ENCODE data around the gene DENND4A. TPM values are rescaled to one million over a fixed set of nuclear protein-coding genes. Genes with fewer than 3 reads are reported as not detected.
A peak's percentile ranks its signal among the peaks of the same experiment; 100 is the strongest.

The DENND4A gene
- polyA plus RNA-seq, 1 of the 3 experiments (the other 2 are of a cell fraction), result 2.5 TPM

DNA sequence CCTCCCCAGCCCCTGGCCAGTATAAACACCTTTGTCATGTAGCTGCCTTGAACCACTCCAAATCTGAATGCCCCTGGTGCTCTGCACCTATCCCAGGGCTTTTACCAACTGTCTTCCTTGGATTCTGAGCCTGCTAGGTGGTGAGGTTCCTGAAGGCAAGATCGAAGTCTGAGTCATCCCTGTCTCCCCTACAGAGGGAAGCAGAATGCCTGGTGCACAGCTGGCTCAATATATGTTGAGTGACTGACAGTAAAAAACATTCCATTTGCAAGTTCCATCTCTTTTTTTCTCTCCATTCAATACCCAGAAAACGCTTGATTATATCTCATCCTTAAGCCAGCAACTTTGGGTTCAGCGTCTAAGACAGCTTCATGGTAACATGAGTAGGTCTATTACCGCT, 145.6 kb downstream of the DENND4A start:
- CTCF ChIA-PET, result interaction anchor here (1.1 to 2.3 kb wide), 4 partner anchors 8 to 183 kb away, joined by 3 to 12 read pairs (median 5); no protein-coding TSS in a partner anchor

DNA sequence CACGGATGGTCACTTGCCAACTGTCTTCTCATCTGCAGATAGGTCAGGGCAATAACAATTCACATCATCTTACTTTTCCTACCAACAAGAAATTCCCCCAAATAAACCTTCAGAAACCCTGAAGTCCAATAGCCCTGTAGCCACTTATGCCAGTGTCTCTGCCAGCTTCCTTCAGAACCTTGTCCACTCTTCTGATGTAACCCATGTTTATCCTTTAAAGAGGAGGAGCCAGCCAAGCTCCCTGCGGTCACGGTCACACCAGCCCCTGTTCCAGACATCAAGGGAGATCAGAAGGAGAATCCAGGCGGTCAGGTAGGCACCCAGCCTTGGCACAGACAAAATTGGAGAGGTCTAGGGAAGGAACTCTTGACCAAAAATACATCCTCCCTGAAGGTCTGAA, 146.7 kb downstream of the DENND4A start:
- no peaks in the 10 kb centered on the region for H3K9me2 ChIP-seq
- no peak overlapping the region for H3K4me3 ChIP-seq (ENCODE audit: low read depth in 2 of 2, low read length in 1 of 2)
- H2AFZ ChIP-seq (ENCODE audit: low read depth), result no peak overlapping the region
- 93% methylated on average over 4 of the region's 4 CpGs for WGBS (ENCODE audit: low lambda C conversion rate)
- no peak for DNase-seq
- peaks cover 0 to 3% of the 10 kb centered on the region in 2 experiments; a peak in 1 of 4 replicates for H3K4me1 ChIP-seq (ENCODE audit: control insufficient read depth in 1 of 2, insufficient read depth in 2 of 2, low read depth in 1 of 2, low read length in 1 of 2)
- no peak for TF ChIP-seq SMC3 (IDR thresholded peaks at IDR 0.05; ENCODE audit: low read depth, low read length)
- TF ChIP-seq RXRA (IDR thresholded peaks at IDR 0.05; ENCODE audit: borderline replicate concordance, low read depth), result no peak
- no peak for TF ChIP-seq RFX5 (IDR thresholded peaks at IDR 0.05; ENCODE audit: low read length)
- no peak for TF ChIP-seq FOXJ3 (CRISPR knock-in tag; IDR thresholded peaks at IDR 0.05)
- TF ChIP-seq ELF1 (IDR thresholded peaks at IDR 0.05), result no peak
- TF ChIP-seq TAF1 (IDR thresholded peaks at IDR 0.05; ENCODE audit: borderline replicate concordance, low read depth, low read length), result no peak
- no peak for TF ChIP-seq TCF12 (IDR thresholded peaks at IDR 0.05)
- no peak for TF ChIP-seq TEAD4 (IDR thresholded peaks at IDR 0.05; ENCODE audit: borderline replicate concordance, insufficient read depth)
- no peak for TF ChIP-seq RCOR1 (IDR thresholded peaks at IDR 0.05; ENCODE audit: low read length)
- no peak for TF ChIP-seq JUND (IDR thresholded peaks at IDR 0.05)
- TF ChIP-seq NRF1 (IDR thresholded peaks at IDR 0.05; ENCODE audit: low read depth, low read length), result no peak
- no peaks in the 10 kb centered on the region for H4K20me1 ChIP-seq (ENCODE audit: insufficient read depth)
- ChIA-PET POLR2A (no interaction called here), CTCF (interaction anchor here (1.7 to 2.3 kb wide), 2 partner anchors 15 to 184 kb away, joined by 4 to 12 read pairs; no protein-coding TSS in a partner anchor)
- no peaks in the 10 kb centered on the region for H3K79me2 ChIP-seq (ENCODE audit: insufficient read depth)
- H3K4me2 ChIP-seq, result no peak overlapping the region
- H3K9ac ChIP-seq, result no peak overlapping the region
- no peaks in the 10 kb centered on the region for H3K36me3 ChIP-seq (replicated peaks in 1 of 2; ENCODE audit: control insufficient read depth in 1 of 2, insufficient read depth in 2 of 2, low read length in 1 of 2)
- no peaks in the 10 kb centered on the region for H3K9me3 ChIP-seq
- H3K27me3 ChIP-seq (ENCODE audit: insufficient read depth), result no peaks in the 10 kb centered on the region
- no peaks in the 10 kb centered on the region for H3F3A ChIP-seq (replicated peaks; ENCODE audit: insufficient read depth)
- no peak overlapping the region for H3K27ac ChIP-seq (ENCODE audit: low read depth in 2 of 2, low read length in 1 of 2)

More for the DNA sequence above, 145.6 kb downstream of the DENND4A start:
- POLR2A ChIA-PET, result no interaction called here
- Histone ChIP-seq H3K4me2 (no peak overlapping the region), H3K27ac (ENCODE audit: low read depth in 2 of 2, low read length in 1 of 2) (no peak overlapping the region), H3K36me3 (replicated peaks in 1 of 2; ENCODE audit: control insufficient read depth in 1 of 2, insufficient read depth in 2 of 2, low read length in 1 of 2) (peaks cover 0 to 4% of the 10 kb centered on the region in 2 experiments), H3K27me3 (ENCODE audit: insufficient read depth) (no peaks in the 10 kb centered on the region), H4K20me1 (ENCODE audit: insufficient read depth) (no peaks in the 10 kb centered on the region), H3K9me2 (no peaks in the 10 kb centered on the region), H3K9me3 (no peaks in the 10 kb centered on the region), H3F3A (replicated peaks; ENCODE audit: insufficient read depth) (no peaks in the 10 kb centered on the region), H3K4me1 (ENCODE audit: control insufficient read depth in 1 of 2, insufficient read depth in 2 of 2, low read depth in 1 of 2, low read length in 1 of 2) (peaks cover 0 to 3% of the 10 kb centered on the region in 2 experiments; a peak in 1 of 4 replicates), H2AFZ (ENCODE audit: low read depth) (no peak overlapping the region), H3K4me3 (ENCODE audit: low read depth in 2 of 2, low read length in 1 of 2) (no peak overlapping the region), H3K79me2 (ENCODE audit: insufficient read depth) (no peaks in the 10 kb centered on the region), H3K9ac (no peak overlapping the region)
- DNase-seq, result no peak
- TF ChIP-seq, protein P1, sequence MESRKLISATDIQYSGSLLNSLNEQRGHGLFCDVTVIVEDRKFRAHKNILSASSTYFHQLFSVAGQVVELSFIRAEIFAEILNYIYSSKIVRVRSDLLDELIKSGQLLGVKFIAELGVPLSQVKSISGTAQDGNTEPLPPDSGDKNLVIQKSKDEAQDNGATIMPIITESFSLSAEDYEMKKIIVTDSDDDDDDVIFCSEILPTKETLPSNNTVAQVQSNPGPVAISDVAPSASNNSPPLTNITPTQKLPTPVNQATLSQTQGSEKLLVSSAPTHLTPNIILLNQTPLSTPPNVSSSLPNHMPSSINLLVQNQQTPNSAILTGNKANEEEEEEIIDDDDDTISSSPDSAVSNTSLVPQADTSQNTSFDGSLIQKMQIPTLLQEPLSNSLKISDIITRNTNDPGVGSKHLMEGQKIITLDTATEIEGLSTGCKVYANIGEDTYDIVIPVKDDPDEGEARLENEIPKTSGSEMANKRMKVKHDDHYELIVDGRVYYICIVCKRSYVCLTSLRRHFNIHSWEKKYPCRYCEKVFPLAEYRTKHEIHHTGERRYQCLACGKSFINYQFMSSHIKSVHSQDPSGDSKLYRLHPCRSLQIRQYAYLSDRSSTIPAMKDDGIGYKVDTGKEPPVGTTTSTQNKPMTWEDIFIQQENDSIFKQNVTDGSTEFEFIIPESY (IDR thresholded peaks at IDR 0.05; ENCODE audit: borderline replicate concordance, low read depth), result no peak
- TF ChIP-seq, protein P2, sequence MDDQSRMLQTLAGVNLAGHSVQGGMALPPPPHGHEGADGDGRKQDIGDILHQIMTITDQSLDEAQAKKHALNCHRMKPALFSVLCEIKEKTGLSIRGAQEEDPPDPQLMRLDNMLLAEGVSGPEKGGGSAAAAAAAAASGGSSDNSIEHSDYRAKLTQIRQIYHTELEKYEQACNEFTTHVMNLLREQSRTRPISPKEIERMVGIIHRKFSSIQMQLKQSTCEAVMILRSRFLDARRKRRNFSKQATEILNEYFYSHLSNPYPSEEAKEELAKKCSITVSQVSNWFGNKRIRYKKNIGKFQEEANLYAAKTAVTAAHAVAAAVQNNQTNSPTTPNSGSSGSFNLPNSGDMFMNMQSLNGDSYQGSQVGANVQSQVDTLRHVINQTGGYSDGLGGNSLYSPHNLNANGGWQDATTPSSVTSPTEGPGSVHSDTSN (IDR thresholded peaks at IDR 0.05), result 0 out of 2 replicates have a peak, but pooled peaks have one; percentile 29
- TF ChIP-seq, protein P3, sequence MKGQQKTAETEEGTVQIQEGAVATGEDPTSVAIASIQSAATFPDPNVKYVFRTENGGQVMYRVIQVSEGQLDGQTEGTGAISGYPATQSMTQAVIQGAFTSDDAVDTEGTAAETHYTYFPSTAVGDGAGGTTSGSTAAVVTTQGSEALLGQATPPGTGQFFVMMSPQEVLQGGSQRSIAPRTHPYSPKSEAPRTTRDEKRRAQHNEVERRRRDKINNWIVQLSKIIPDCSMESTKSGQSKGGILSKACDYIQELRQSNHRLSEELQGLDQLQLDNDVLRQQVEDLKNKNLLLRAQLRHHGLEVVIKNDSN (IDR thresholded peaks at IDR 0.05; ENCODE audit: borderline replicate concordance, low read depth), result no peak
- WGBS (ENCODE audit: low lambda C conversion rate), result 81% methylated on average over 4 of the region's 4 CpGs
